SK-N-SH (cell line): Measurements from ENCODE around the gene PHC2. TPM values are rescaled to one million over a fixed set of nuclear protein-coding genes. Genes with fewer than 3 reads are reported as not detected.

Source experiments
- CTCF ChIA-PET: fragments of 300-600, 350-600 bp; formaldehyde crosslinking; extraction: SDS; loops from one replicate; lab custom pipeline; 2021; lab: Yijun Ruan, JAX
- POLR2A ChIA-PET: fragments of 350-600 bp; sonication (Branson Sonifier 250); formaldehyde crosslinking; extraction: SDS; loops from one replicate; lab custom pipeline; 2020; ENCODE audit warnings: antibody characterized with exemption, inconsistent platforms; lab: Yijun Ruan, JAX
- DNase-seq: peaks from one replicate; pipeline ENCODE4 v3.0.0; 2012
- H2AFZ ChIP-seq: fragments of 200-600 bp; sonication (generic); 2 replicates; pipeline ENCODE4 v1.8.1; 2016; ENCODE audit warnings: antibody characterized with exemption, mild to moderate bottlenecking, low read depth
- H3F3A ChIP-seq: fragments of 200-600 bp; sonication (generic); replicated peaks from 2 replicates; pipeline ENCODE3; 2016; ENCODE audit warnings: antibody characterized with exemption, mild to moderate bottlenecking; ENCODE audit not compliant: insufficient read depth
- H3K27ac ChIP-seq, 2 experiments: fragments of 200-500 bp in 1 of 2; fragments of 200-600 bp in 1 of 2; sonication (Bioruptor generic) in 1 of 2; sonication (generic), shearing (Covaris generic) in 1 of 2; 2 replicates each; pipeline versions ENCODE4 v1.5.1 to v1.6.1; 2014 to 2016; ENCODE audit warnings: low read depth in 2 of 2, inconsistent platforms in 1 of 2, low read length in 1 of 2, mild to moderate bottlenecking in 1 of 2, mixed read lengths in 1 of 2
- H3K27me3 ChIP-seq: fragments of 200-600 bp; sonication (generic), shearing (Covaris generic); 2 replicates; pipeline ENCODE4 v1.6.1; 2016; ENCODE audit warnings: mixed run types; ENCODE audit not compliant: insufficient read depth
- H3K36me3 ChIP-seq, 2 experiments: fragments of 200-500 bp in 1 of 2; fragments of 200-600 bp in 1 of 2; sonication (Bioruptor generic) in 1 of 2; sonication (generic) in 1 of 2; replicated peaks in 1 of 2; 2 replicates each; pipeline versions ENCODE3 to v1.5.1; 2014 to 2016; ENCODE audit warnings: low read length in 1 of 2, mild to moderate bottlenecking in 1 of 2; ENCODE audit not compliant: insufficient read depth in 2 of 2, control insufficient read depth in 1 of 2
- H3K4me1 ChIP-seq, 2 experiments: fragments of 200-500 bp in 1 of 2; fragments of 200-600 bp in 1 of 2; sonication (Bioruptor generic) in 1 of 2; sonication (generic), shearing (Covaris generic) in 1 of 2; 2 replicates each; pipeline versions ENCODE4 v1.5.1 to v1.6.1; 2014 to 2016; ENCODE audit warnings: low read depth in 1 of 2, low read length in 1 of 2, mixed run types in 1 of 2; ENCODE audit not compliant: insufficient read depth in 2 of 2, control insufficient read depth in 1 of 2
- H3K4me2 ChIP-seq: fragments of 200-600 bp; sonication (generic), shearing (Covaris generic); 2 replicates; pipeline ENCODE4 v1.6.1; 2017; ENCODE audit warnings: mixed run types
- H3K4me3 ChIP-seq, 2 experiments: fragments of 200-500 bp in 1 of 2; fragments of 200-600 bp in 1 of 2; sonication (Bioruptor generic) in 1 of 2; sonication (generic), shearing (Covaris generic) in 1 of 2; 2 replicates each; pipeline versions ENCODE4 v1.5.1 to v1.8.1; 2014 to 2016; ENCODE audit warnings: low read depth in 2 of 2, inconsistent platforms in 1 of 2, low read length in 1 of 2, mild to moderate bottlenecking in 1 of 2, mixed read lengths in 1 of 2, moderate library complexity in 1 of 2
- H3K79me2 ChIP-seq: fragments of 200-600 bp; sonication (generic); 2 replicates; pipeline ENCODE4 v1.8.1; 2017; ENCODE audit warnings: mild to moderate bottlenecking; ENCODE audit not compliant: insufficient read depth
- H3K9ac ChIP-seq: fragments of 200-600 bp; sonication (generic); 2 replicates; pipeline ENCODE4 v1.6.1; 2017; ENCODE audit warnings: mixed run types
- H3K9me2 ChIP-seq: fragments of 200-600 bp; sonication (generic); 2 replicates; pipeline ENCODE4 v1.6.1; 2017; ENCODE audit warnings: mixed run types
- H3K9me3 ChIP-seq: fragments of 200-600 bp; sonication (generic); 2 replicates; pipeline ENCODE4 v1.6.1; 2017; ENCODE audit warnings: mixed run types, mild to moderate bottlenecking, moderate library complexity
- H4K20me1 ChIP-seq: fragments of 200-600 bp; sonication (generic); 2 replicates; pipeline ENCODE4 v1.6.1; 2017; ENCODE audit warnings: mild to moderate bottlenecking, mixed run types; ENCODE audit not compliant: insufficient read depth
- CTCF ChIP-seq: fragments of 200-600 bp; sonication (generic); IDR thresholded peaks from 2 replicates; pipeline ENCODE4 v1.6.1; 2017; ENCODE audit warnings: antibody characterized with exemption, mild to moderate bottlenecking, moderate library complexity
- EZH2phosphoT487 ChIP-seq: fragments of 200-600 bp; sonication (generic); IDR thresholded peaks from 2 replicates; pipeline ENCODE4 v1.6.1; 2017; ENCODE audit warnings: low read depth, mixed run types, mild to moderate bottlenecking, antibody characterized with exemption, moderate library complexity, borderline replicate concordance
- FOSL2 ChIP-seq: IDR thresholded peaks from 2 replicates; pipeline ENCODE4 v1.4.0; 2012; ENCODE audit warnings: low read depth, mild to moderate bottlenecking, moderate library complexity, borderline replicate concordance
- FOXJ3 ChIP-seq: sonication (generic); formaldehyde crosslinking; IDR thresholded peaks from 2 replicates; pipeline ENCODE4 v1.5.1; 2020; ENCODE audit warnings: mild to moderate bottlenecking, missing genetic modification reagents
- JUND ChIP-seq: IDR thresholded peaks from 2 replicates; pipeline ENCODE4 v1.4.0; 2012
- MEF2A ChIP-seq: IDR thresholded peaks from 2 replicates; pipeline ENCODE4 v1.4.0; 2012; ENCODE audit warnings: low read depth, borderline replicate concordance
- RAD21 ChIP-seq: IDR thresholded peaks from 2 replicates; pipeline ENCODE4 v1.6.1; 2012; ENCODE audit warnings: mild to moderate bottlenecking, low read length
- REST ChIP-seq: IDR thresholded peaks from 2 replicates; pipeline ENCODE4 v1.6.1; 2012; ENCODE audit warnings: mild to moderate bottlenecking, low read depth, low read length, moderate library complexity
- RFX5 ChIP-seq: IDR thresholded peaks from 2 replicates; pipeline ENCODE4 v1.6.1; 2012; ENCODE audit warnings: mild to moderate bottlenecking, improper control_type of control experiment, low read length
- RXRA ChIP-seq: IDR thresholded peaks from 2 replicates; pipeline ENCODE4 v1.4.0; 2012; ENCODE audit warnings: low read depth, mild to moderate bottlenecking, borderline replicate concordance
- SIN3A ChIP-seq: IDR thresholded peaks from 2 replicates; pipeline ENCODE4 v1.6.1; 2012; ENCODE audit warnings: low read depth, mild to moderate bottlenecking, low read length, moderate library complexity, borderline replicate concordance
- SMC3 ChIP-seq: IDR thresholded peaks from 2 replicates; pipeline ENCODE4 v1.6.1; 2012; ENCODE audit warnings: low read depth, low read length, improper control_type of control experiment
- TAF1 ChIP-seq: IDR thresholded peaks from 2 replicates; pipeline ENCODE4 v1.6.1; 2012; ENCODE audit warnings: low read depth, mild to moderate bottlenecking, low read length, moderate library complexity, borderline replicate concordance
- TEAD4 ChIP-seq: IDR thresholded peaks from 2 replicates; pipeline ENCODE4 v1.4.0; 2012; ENCODE audit warnings: mild to moderate bottlenecking, borderline replicate concordance; ENCODE audit not compliant: insufficient read depth
- YY1 ChIP-seq: IDR thresholded peaks from 2 replicates; pipeline ENCODE4 v1.4.0; 2012; ENCODE audit warnings: low read depth, mild to moderate bottlenecking
- WGBS: methylation state at CpG from one replicate; pipeline ENCODE4 v1.1.6; 2017; ENCODE audit warnings: low lambda C conversion rate; 5-methylcytosine and 5-hydroxymethylcytosine counted together
- polyA plus RNA-seq, 3 experiments: library from polyadenylated mRNA; depleted of rRNA; stranded (reverse); fragments of >200 nt; gene quantifications; 2 replicates each; pipeline ENCODE4 v1.2.3, GENCODE V29; 2012
- TF ChIP-seq, protein P1 (sequence below): fragments of 150-350 bp; IDR thresholded peaks from 2 replicates; pipeline ENCODE4 v1.6.1; 2017; ENCODE audit warnings: antibody characterized with exemption, low read length, low read depth, borderline replicate concordance
- TF ChIP-seq, protein P2 (sequence below): IDR thresholded peaks from 2 replicates; pipeline ENCODE4; 2012

PHC2 gene
- polyA plus RNA-seq, 1 of the 3 experiments (the other 2 are of a cell fraction), result 98.7 TPM

DNA sequence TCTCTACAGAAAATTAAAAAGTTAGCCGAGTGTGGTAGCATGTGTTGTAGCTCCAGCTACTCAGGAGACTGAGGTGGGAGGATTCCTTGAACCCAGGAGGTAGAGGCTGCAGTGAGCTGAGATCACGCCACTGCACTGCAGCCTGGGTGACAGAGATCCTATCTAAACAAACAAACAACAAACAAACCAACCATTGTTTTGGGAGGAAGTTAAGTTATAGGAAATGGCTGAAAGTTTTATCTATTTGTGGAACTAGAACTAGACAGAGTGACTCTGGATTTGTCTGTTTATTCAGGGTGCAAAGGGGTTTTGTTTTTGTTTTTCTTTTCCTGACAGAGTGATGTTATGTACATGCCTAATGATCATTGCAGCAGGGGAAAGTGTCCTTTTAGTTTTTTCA is 143.6 kb downstream of the PHC2 start:
- TF ChIP-seq TEAD4 (no peak), YY1 (no peak), FOSL2 (no peak), RXRA (no peak), CTCF (no peak), RFX5 (no peak), SIN3A (no peak), RAD21 (no peak), FOXJ3 (CRISPR knock-in tag) (no peak)
- TF ChIP-seq, protein P1, sequence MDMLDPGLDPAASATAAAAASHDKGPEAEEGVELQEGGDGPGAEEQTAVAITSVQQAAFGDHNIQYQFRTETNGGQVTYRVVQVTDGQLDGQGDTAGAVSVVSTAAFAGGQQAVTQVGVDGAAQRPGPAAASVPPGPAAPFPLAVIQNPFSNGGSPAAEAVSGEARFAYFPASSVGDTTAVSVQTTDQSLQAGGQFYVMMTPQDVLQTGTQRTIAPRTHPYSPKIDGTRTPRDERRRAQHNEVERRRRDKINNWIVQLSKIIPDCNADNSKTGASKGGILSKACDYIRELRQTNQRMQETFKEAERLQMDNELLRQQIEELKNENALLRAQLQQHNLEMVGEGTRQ, result no peak
- TF ChIP-seq, protein P2, sequence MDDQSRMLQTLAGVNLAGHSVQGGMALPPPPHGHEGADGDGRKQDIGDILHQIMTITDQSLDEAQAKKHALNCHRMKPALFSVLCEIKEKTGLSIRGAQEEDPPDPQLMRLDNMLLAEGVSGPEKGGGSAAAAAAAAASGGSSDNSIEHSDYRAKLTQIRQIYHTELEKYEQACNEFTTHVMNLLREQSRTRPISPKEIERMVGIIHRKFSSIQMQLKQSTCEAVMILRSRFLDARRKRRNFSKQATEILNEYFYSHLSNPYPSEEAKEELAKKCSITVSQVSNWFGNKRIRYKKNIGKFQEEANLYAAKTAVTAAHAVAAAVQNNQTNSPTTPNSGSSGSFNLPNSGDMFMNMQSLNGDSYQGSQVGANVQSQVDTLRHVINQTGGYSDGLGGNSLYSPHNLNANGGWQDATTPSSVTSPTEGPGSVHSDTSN, result no peak
- TF ChIP-seq, all 33 proteins: peak for 0
- H3K4me3 ChIP-seq, result no peak overlapping the region
- DNase-seq, result no peak
- H3K27ac ChIP-seq, result no peak overlapping the region
- POLR2A ChIA-PET, result no interaction called here
- WGBS, result 84% methylated on average over 2 of the region's 2 CpGs
- no peak overlapping the region for H3K9ac ChIP-seq
- H3F3A ChIP-seq, result no peaks in the 10 kb centered on the region
- no peak overlapping the region for H2AFZ ChIP-seq
- no peaks in the 10 kb centered on the region for H3K27me3 ChIP-seq
- CTCF ChIA-PET, result interaction anchor here (1.0 kb wide), 1 partner anchor 8 kb away, joined by 4 read pairs; no protein-coding TSS in a partner anchor
- H3K79me2 ChIP-seq, result peaks cover 3% of the 10 kb centered on the region; the same call in 1 of the 2 replicates
- no peaks in the 10 kb centered on the region for H3K9me2 ChIP-seq
- H3K4me1 ChIP-seq, result peaks cover 0 to 10% of the 10 kb centered on the region in 2 experiments; a peak in 2 of 4 replicates
- H4K20me1 ChIP-seq, result 0 out of 2 replicates have a peak, but pooled peaks cover 5% of the 10 kb centered on the region
- no peak overlapping the region for H3K4me2 ChIP-seq
- H3K36me3 ChIP-seq, result peaks cover 19 to 34% of the 10 kb centered on the region in 2 experiments
- no peaks in the 10 kb centered on the region for H3K9me3 ChIP-seq

GRCh38 chr1:33286451-33287185 is 144.3 kb downstream of the PHC2 start:
- DNase-seq, result no peak
- CTCF ChIA-PET, result interaction anchor here (1.0 kb wide), 1 partner anchor 9 kb away, joined by 4 read pairs; no protein-coding TSS in a partner anchor
- Histone ChIP-seq H3F3A (no peaks in the 10 kb centered on the region), H3K4me1 (peaks cover 0 to 10% of the 10 kb centered on the region in 2 experiments; a peak in 2 of 4 replicates), H3K4me2 (no peak overlapping the region), H3K27ac (peak overlapping the region in 1 of 2 experiments; percentile 16; a peak in 1 of 4 replicates), H3K79me2 (peaks cover 3% of the 10 kb centered on the region; the same call in 1 of the 2 replicates), H3K9me2 (no peaks in the 10 kb centered on the region), H2AFZ (no peak overlapping the region), H3K27me3 (no peaks in the 10 kb centered on the region), H3K4me3 (no peak overlapping the region), H4K20me1 (0 out of 2 replicates have a peak, but pooled peaks cover 2% of the 10 kb centered on the region), H3K9me3 (no peaks in the 10 kb centered on the region), H3K36me3 (peaks cover 24 to 34% of the 10 kb centered on the region in 2 experiments), H3K9ac (no peak overlapping the region)
- WGBS, result 80% methylated on average over 8 of the region's 8 CpGs
- TF ChIP-seq JUND (no peak), TAF1 (no peak), REST (no peak), MEF2A (no peak), RXRA (no peak), RFX5 (no peak), SMC3 (no peak), RAD21 (no peak), TEAD4 (no peak), EZH2phosphoT487 (no peak), SIN3A (no peak)
- POLR2A ChIA-PET, result no interaction called here
